Spleen (tissue), 7 donors: Measurements from ENCODE around the gene HSP90B1.

Source experiments
- CTCF ChIP-seq, 11 experiments: fragments of 200-600 bp in 7 of 11; fragments of 450-650 bp in 4 of 11; sonication (generic) in 4 of 11; IDR thresholded peaks in 8 of 11; conservative IDR thresholded peaks in 3 of 11; 1 replicate in 7 of 11; 2 replicates in 4 of 11; pipeline versions ENCODE4 v1.4.0 to v1.8.0; 2016 to 2021; ENCODE audit warnings: antibody characterized with exemption in 11 of 11, inconsistent platforms in 4 of 11, mild to moderate bottlenecking in 1 of 11
- POLR2A ChIP-seq, 3 donors: fragments of 450-650 bp; IDR thresholded peaks; one replicate each; pipeline ENCODE4 v1.5.1; 2017; ENCODE audit warnings: antibody characterized with exemption in 3 of 3, mild to moderate bottlenecking in 1 of 3
- POLR2AphosphoS5 ChIP-seq, 3 donors: sonication (generic); formaldehyde crosslinking; IDR thresholded peaks; one replicate each; pipeline ENCODE4 v1.5.1; 2017; ENCODE audit warnings: antibody characterized with exemption in 3 of 3
- donor health status: DM: no; HTN: no; CAD: no; lungs with moderate emphysema.
- donor health status: DM: no; HTN: no; CAD: no.
- donor health status: DM: no; HTN: no; CAD: no.

DNA sequence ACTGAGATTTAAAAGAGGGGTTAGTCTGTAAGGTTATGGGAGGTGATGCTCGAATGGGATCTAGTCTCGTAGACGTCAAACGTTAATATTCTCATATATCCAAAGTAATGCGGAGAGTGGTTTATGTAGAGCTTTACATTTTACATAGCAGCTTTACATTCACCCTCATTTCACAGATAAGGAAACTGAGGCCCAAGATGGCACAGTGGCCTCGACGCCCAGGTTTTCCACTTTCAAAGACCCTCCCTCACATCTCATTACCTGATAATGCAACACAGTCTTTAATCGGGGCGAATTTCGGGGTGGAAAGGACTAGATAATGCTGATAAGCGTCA is 35.0 kb downstream of the HSP90B1 start:
- TF ChIP-seq POLR2A (IDR thresholded peaks at IDR 0.05) (no peak), POLR2AphosphoS5 (IDR thresholded peaks at IDR 0.05) (no peak), CTCF (IDR thresholded peaks at IDR 0.05 in 8 of 11, conservative IDR thresholded peaks at IDR 0.05 in 3 of 11) (no peak)
